ENCODE data around the gene ABCB8. TPM values are rescaled to one million over a fixed set of nuclear protein-coding genes. Genes with fewer than 3 reads are reported as not detected.

The ABCB8 gene
- total and polyA plus RNA-seq, 2 donors (not counting 1 experiment from before 2014, with no cell fraction given): 41.4 to 69.7 TPM

DNA sequence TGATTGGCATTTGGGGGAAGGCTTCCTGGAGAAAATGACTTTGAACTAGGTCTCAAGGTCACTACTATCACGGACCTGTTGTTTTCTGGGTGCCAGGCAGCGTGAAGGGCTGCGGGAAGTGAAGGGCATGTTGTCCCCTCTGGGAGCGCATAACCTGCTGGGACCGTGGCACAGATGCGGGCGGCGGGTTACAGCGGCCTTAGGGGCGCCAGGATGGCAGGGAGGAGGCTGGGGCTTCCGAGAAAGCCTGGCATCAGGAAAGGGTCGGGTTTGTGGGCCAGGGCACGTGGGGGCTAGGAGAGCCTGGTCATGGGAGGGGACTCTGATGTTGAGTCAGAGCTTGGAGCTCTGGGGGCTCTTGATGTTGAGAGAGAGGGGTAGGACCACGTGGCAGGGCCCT is 37.3 kb downstream of the ABCB8 start:
- ChIA-PET POLR2A (no interaction called here), CTCF (no interaction called here)
- H3K4me2 ChIP-seq (replicated peaks; ENCODE audit: low read depth, low read length, poor library complexity, severe bottlenecking): no peak overlapping the region
- no peak overlapping the region for H3K27ac ChIP-seq (ENCODE audit: low read length in 2 of 2)
- no peaks in the 10 kb centered on the region for H3K9me3 ChIP-seq (ENCODE audit: control extremely low read depth in 1 of 3, control insufficient read depth in 2 of 3, insufficient read depth in 1 of 3, low read length in 2 of 3)
- peaks cover 0 to 39% of the 10 kb centered on the region in 2 experiments for H3K36me3 ChIP-seq (replicated peaks in 1 of 2; ENCODE audit: control extremely low read depth in 1 of 2, control insufficient read depth in 1 of 2, extremely low read depth in 1 of 2, insufficient read depth in 2 of 2, low read length in 1 of 2)
- H3K27ac Mint-ChIP-seq: no peak overlapping the region
- intact Hi-C loops (cut with micrococcal nuclease): no loop called here
- no peak overlapping the region for H2AFZ ChIP-seq (ENCODE audit: insufficient read depth, low read depth, low read length, poor library complexity, severe bottlenecking)
- no peak overlapping the region for H3K9ac ChIP-seq (ENCODE audit: low read length)
- H3K4me1 Mint-ChIP-seq: peaks cover 13% of the 10 kb centered on the region
- no peaks in the 10 kb centered on the region for H3K9me3 Mint-ChIP-seq (ENCODE audit: insufficient read depth)
- no peak overlapping the region for H3K4me3 ChIP-seq (ENCODE audit: control extremely low read depth in 1 of 5, extremely low read depth in 1 of 5, insufficient read depth in 1 of 5, low read depth in 2 of 5, low read length in 4 of 5)
- 97% methylated on average over 14 of the region's 14 CpGs for WGBS (ENCODE audit: insufficient coverage)
- H3K27me3 ChIP-seq (replicated peaks in 1 of 4; ENCODE audit: control extremely low read depth in 1 of 4, control insufficient read depth in 3 of 4, insufficient read depth in 4 of 4, low read length in 3 of 4): no peaks in the 10 kb centered on the region
- no peak for TF ChIP-seq EZH2 (IDR thresholded peaks at IDR 0.05; ENCODE audit: borderline replicate concordance, insufficient read depth, low read depth, low read length, poor library complexity, severe bottlenecking)
- TF ChIP-seq, protein P1, sequence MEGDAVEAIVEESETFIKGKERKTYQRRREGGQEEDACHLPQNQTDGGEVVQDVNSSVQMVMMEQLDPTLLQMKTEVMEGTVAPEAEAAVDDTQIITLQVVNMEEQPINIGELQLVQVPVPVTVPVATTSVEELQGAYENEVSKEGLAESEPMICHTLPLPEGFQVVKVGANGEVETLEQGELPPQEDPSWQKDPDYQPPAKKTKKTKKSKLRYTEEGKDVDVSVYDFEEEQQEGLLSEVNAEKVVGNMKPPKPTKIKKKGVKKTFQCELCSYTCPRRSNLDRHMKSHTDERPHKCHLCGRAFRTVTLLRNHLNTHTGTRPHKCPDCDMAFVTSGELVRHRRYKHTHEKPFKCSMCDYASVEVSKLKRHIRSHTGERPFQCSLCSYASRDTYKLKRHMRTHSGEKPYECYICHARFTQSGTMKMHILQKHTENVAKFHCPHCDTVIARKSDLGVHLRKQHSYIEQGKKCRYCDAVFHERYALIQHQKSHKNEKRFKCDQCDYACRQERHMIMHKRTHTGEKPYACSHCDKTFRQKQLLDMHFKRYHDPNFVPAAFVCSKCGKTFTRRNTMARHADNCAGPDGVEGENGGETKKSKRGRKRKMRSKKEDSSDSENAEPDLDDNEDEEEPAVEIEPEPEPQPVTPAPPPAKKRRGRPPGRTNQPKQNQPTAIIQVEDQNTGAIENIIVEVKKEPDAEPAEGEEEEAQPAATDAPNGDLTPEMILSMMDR (IDR thresholded peaks at IDR 0.05): no peak
- H3K4me3 Mint-ChIP-seq: no peak overlapping the region
- peaks cover 5 to 12% of the 10 kb centered on the region in 2 donors for H3K4me1 ChIP-seq (ENCODE audit: control insufficient read depth in 2 of 2, insufficient read depth in 2 of 2, low read length in 2 of 2)
- DNase-seq (no peak), ATAC-seq (ENCODE audit: low read depth) (no peak)
- peaks cover 21% of the 10 kb centered on the region for H3K79me2 ChIP-seq (ENCODE audit: control insufficient read depth, insufficient read depth, low read length)
- H3K27me3 Mint-ChIP-seq: no peaks in the 10 kb centered on the region
- peaks cover 25% of the 10 kb centered on the region for H4K20me1 ChIP-seq (ENCODE audit: control insufficient read depth, insufficient read depth, low read length, poor library complexity, severe bottlenecking)

DNA sequence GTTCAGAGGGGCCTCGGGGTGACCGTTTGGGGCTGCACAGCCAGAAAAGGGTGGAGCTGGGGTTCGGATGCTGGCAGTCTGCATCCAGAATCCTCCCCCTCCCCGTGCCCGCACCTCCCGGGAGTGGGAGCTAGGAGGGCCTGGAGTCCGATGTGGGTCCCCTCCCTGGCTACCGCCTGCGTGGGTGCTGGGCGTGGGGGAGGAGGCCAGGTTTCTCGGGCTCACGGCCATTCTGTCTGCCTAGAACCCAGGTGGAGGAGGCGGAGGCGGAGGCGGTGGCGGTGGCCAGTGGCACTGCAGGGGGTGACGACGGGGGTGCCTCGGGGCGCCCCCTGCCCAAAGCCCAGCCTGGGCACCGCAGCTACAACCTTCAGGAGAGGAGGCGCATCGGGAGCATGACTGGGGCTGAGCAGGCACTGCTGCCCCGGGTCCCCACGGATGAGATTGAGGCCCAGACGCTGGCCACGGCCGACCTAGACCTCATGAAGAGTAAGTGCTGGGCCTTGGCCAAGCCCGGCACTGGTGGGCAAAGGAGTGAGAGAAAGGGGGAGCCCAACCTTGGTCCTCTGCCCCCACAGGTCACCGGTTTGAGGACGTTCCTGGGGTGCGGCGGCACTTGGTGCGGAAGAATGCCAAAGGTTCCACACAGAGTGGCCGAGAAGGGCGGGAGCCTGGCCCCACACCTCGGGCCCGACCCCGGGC is 38.2 kb downstream of the ABCB8 start:
- peaks cover 12% of the 10 kb centered on the region for H3K79me2 ChIP-seq (ENCODE audit: control insufficient read depth, insufficient read depth, low read length)
- DNase-seq (no peak), ATAC-seq (ENCODE audit: low read depth) (no peak)
- 97% methylated on average over 39 of the region's 39 CpGs for WGBS (ENCODE audit: insufficient coverage)
- H3K4me1 Mint-ChIP-seq: peaks cover 5% of the 10 kb centered on the region
- no peak overlapping the region for H3K4me3 ChIP-seq (ENCODE audit: control extremely low read depth in 1 of 5, extremely low read depth in 1 of 5, insufficient read depth in 1 of 5, low read depth in 2 of 5, low read length in 4 of 5)
- no peak overlapping the region for H3K4me3 Mint-ChIP-seq
- TF ChIP-seq, protein P1 (IDR thresholded peaks at IDR 0.05): no peak
- no peak overlapping the region for H3K9ac ChIP-seq (ENCODE audit: low read length)
- intact Hi-C loops (cut with micrococcal nuclease): no loop called here
- no peaks in the 10 kb centered on the region for H3K27me3 ChIP-seq (replicated peaks in 1 of 4; ENCODE audit: control extremely low read depth in 1 of 4, control insufficient read depth in 3 of 4, insufficient read depth in 4 of 4, low read length in 3 of 4)
- H3K27ac Mint-ChIP-seq: no peak overlapping the region
- no peaks in the 10 kb centered on the region for H3K27me3 Mint-ChIP-seq
- peaks cover 0 to 45% of the 10 kb centered on the region in 2 experiments for H3K36me3 ChIP-seq (replicated peaks in 1 of 2; ENCODE audit: control extremely low read depth in 1 of 2, control insufficient read depth in 1 of 2, extremely low read depth in 1 of 2, insufficient read depth in 2 of 2, low read length in 1 of 2)
- no peaks in the 10 kb centered on the region for H3K9me3 Mint-ChIP-seq (ENCODE audit: insufficient read depth)
- ChIA-PET POLR2A (interaction anchor here (0.6 kb wide), 1 partner anchor 1915 kb away, joined by 3 read pairs; no protein-coding TSS in a partner anchor), CTCF (no interaction called here)
- H3K27ac ChIP-seq (ENCODE audit: low read length in 2 of 2): no peak overlapping the region
- no peaks in the 10 kb centered on the region for H3K9me3 ChIP-seq (ENCODE audit: control extremely low read depth in 1 of 3, control insufficient read depth in 2 of 3, insufficient read depth in 1 of 3, low read length in 2 of 3)
- H3K4me2 ChIP-seq (replicated peaks; ENCODE audit: low read depth, low read length, poor library complexity, severe bottlenecking): no peak overlapping the region
- H3K4me1 ChIP-seq (ENCODE audit: control insufficient read depth in 2 of 2, insufficient read depth in 2 of 2, low read length in 2 of 2): peaks cover 0 to 3% of the 10 kb centered on the region in 2 donors
- H2AFZ ChIP-seq (ENCODE audit: insufficient read depth, low read depth, low read length, poor library complexity, severe bottlenecking): no peak overlapping the region
- peaks cover 16% of the 10 kb centered on the region for H4K20me1 ChIP-seq (ENCODE audit: control insufficient read depth, insufficient read depth, low read length, poor library complexity, severe bottlenecking)
